ENCODE measurements around the gene STAMBP.

DNA sequence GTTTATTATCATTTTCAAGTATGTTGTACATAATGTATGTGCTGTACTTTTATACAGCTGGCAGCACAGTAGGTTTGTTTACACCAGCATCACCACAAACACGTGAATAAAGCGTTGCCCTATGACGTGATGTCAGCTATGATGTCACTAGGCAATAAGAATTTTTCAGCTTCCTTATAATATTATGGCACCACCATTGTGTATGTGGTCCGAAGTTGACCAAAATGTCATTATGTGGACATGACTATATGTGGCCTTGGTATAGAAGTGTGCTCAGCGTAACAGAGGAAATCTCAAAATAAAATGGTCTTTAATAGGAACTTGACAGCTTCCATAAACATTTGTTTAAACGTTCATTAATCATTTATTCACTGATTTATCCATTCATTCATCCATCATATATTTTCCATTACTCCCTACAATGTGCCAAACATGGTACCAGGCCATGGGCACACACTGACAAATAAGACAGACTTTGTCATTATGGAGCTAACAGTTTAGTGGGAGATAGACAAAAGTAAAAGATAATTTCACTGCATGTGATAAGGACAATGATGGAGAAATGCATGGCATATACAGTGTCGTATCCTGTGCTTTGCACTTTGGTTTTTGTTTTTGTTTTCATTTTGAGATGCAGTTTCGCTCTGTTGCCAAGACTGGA, 82.9 kb downstream of the STAMBP start:
- TF ChIP-seq, protein P1, sequence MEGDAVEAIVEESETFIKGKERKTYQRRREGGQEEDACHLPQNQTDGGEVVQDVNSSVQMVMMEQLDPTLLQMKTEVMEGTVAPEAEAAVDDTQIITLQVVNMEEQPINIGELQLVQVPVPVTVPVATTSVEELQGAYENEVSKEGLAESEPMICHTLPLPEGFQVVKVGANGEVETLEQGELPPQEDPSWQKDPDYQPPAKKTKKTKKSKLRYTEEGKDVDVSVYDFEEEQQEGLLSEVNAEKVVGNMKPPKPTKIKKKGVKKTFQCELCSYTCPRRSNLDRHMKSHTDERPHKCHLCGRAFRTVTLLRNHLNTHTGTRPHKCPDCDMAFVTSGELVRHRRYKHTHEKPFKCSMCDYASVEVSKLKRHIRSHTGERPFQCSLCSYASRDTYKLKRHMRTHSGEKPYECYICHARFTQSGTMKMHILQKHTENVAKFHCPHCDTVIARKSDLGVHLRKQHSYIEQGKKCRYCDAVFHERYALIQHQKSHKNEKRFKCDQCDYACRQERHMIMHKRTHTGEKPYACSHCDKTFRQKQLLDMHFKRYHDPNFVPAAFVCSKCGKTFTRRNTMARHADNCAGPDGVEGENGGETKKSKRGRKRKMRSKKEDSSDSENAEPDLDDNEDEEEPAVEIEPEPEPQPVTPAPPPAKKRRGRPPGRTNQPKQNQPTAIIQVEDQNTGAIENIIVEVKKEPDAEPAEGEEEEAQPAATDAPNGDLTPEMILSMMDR (IDR thresholded peaks at IDR 0.05; ENCODE audit: insufficient read depth, low read length, poor library complexity, severe bottlenecking), result no peak
- no peak for TF ChIP-seq EZH2phosphoT487 (conservative IDR thresholded peaks at IDR 0.05; ENCODE audit: low read length)

Data from SU-DHL-6 (cell line).